GM11168 (cell line): ENCODE data around the gene ALDH18A1.

Source experiments
- in situ Hi-C: fragments of 300-500 bp; cut with MboI; formaldehyde crosslinking; loops from one replicate; pipeline ENCODE4 v1.12.0; 2022; ENCODE audit warnings: low sequenced_read_pairs; ENCODE audit not compliant: unreplicated experiment

The ALDH18A1 gene

DNA sequence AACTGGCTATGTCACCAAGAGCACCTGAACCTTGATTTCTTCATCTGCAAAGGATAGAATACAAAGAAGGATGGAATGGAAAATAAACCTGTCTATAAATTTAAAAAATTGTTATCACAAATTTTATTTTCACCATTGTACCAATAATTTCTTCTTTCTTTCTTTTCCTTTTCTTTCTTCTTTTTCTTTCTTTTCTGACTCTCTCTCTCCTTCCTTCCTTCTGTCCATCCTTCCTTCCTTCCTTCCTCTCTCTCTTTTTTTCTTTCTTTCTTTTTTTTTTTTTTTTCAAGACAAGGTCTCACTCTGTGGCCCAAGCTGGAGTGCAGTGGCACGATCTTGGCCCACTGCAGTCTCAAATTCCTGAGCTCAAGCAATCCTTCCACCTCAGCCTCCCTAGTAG is 58.7 kb downstream of the ALDH18A1 start:
- in situ Hi-C loops: loop anchor here (5.0 to 10.0 kb wide), 2 partner anchors 163 to 225 kb away; no protein-coding TSS in a partner anchor

DNA sequence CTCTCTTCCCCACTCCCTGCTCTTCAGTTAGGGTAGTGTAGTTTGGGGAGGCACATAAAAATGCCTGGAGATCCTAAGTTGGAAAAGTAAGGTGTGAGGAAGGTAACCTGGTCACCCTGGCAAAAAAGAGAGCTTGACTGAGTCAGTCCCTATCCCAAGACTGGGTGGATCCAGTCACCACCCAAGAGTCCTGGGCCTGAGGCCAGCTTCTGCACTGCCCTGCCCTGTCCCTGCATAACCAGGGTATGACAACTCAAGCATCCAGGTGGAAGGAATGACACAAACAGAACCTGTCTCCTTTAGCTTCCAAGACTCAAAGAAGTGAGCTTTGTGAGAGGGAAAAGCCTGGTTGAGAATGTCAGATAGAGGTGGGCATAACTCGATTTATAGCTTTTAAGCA is 68.5 kb downstream of the ALDH18A1 start:
- in situ Hi-C loops: no loop called here

DNA sequence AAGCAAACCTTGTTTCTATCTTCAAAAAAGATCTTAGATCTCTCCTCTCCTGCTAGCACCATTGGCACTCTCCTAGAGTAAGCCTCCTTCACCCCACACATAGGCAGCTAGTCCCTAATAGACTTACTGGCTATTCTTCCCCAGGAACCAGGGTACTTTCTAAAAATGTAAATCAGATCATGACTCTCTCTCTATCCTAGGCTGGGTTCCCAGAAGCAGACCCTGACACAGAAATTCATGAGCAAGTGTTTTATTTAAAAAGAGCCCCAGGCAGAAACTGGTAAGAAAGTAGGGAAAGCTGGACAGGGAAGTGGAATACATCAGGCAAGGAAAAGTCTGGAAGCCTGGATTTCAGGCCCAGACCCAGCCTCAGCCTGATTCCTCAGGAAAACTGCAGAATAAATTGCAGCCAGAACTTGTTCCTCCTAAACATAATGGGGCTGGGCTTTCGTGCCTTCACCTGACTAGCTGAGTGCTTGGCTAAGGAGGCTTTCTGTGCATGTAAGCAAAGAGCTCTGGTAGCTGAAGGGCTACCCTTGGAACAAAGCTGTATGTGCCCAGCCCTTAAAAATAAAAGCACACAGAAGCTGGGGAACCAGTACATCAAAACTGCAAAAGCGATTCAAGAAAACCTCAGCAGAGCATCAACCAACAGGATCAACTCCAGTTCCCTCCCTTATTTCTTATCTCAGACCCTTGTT is 76.5 kb downstream of the ALDH18A1 start:
- in situ Hi-C loops: no loop called here

DNA sequence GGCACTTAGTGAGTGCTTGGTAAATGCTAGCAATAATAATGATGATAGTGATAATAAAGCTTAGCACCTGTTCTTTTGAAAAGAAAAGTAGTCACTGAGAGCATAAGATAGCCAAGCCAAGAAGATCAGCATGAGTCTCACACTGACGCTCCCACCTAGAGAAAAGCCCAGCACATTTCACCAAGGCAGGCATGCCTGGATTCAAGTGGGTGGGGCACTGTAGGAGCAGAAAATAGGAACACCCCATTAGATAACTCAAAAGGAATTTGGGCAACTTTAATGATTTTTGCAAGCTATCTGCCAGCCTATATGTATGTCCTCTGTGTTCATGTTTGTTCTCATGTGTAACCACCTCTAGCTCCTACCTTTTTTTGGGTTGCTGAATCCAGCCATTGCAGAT is 77.2 kb downstream of the ALDH18A1 start:
- in situ Hi-C loops: no loop called here

DNA sequence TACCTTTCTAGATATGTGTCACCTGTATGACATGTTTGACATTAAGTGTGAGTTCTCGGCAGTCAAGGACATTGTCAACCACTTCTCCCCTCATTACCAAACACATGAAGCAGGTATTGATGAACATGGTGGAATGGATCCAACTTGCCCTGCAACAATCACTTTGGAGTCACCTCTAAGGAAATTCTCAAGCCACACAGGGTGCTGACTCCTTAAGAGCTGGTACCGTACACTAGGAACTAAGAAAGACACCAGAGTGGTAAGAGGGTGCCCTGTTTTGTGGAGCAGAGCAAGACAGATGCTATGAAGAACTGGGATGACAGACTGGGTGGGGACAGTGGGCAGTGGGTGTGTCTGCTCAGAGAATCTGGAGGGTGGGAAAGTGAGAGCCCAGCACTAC is 77.9 kb downstream of the ALDH18A1 start:
- in situ Hi-C loops: no loop called here

DNA sequence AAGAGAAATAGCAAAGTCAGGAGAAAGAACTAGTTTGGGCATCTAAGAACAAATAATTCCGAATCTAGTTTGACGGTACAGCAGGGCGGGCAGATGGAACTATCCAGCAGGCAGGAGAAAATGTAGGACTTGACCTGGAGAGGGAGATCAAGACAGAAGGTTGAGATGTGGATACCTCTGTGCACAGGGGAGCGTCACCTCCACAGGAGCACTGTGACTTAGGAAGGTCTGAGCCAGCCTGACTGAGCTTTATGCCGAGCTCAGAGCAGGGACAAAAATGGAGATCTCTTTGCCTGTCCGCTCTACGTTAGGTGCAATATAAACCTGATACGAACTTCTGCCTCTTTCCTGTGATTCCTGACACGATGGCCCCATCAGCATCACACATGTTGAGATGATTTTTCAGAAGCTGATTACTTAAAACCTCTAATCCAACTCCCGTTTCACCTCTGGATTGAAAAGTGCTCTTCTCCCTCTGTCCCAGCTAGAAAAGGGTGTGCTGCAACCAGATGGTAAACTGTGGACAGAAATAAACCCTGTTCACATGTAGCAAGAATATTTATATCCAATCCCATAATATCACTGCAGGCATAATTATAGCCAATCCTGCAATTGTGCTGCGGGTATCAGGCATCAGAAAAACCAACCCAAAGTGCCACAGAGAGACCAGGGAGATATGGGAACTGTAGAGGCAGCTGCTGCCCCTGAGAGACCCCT is 81.7 kb downstream of the ALDH18A1 start:
- in situ Hi-C loops: no loop called here

DNA sequence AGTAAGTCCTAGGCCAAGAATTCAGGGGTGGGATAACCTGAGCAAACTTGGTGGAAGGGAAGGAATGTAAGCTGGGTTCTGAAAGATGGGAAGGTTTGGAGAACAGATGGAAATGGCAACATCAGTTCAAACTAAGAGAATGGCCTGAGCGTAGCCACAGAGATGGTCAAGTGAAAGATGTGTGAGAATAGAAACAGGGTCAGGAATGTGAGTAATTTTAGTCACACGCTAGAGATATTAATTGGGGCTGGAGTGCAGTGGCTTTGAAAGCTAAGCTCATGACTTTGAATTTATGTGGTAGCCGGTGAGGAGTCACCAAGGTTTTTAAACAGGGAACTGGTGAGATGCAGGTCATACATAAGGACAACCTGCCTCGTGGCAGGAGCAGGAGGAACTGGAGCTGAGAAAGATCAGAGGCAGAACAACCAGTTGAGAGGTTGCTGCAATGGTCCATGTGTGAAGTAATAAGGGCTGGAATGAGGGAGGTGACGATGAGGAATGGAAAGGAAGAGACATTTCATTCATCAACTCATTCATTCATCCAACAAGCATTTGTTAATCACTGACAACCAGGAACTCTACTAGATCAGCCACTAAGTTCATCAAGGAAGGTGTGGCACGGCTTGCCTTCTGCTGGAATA is 82.4 kb downstream of the ALDH18A1 start:
- in situ Hi-C loops: no loop called here

DNA sequence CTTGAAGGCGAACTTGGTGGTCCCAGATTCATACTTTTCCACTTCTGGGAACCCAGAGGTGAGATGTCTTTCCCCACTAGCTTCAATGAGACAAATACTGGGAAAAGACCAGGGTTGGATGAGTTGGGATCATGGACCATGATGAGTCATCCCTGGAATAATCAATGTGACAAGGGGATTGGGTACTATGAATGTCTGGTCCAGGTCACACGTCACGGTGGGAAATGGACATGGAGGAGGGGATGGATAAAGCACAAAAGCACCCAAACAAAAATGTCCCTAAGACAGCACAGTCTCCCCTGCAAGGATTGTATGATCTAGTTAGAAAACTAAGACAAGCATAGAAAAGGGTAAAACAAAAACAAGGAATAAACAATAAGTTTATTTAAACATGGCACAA is 83.0 kb downstream of the ALDH18A1 start:
- in situ Hi-C loops: no loop called here

DNA sequence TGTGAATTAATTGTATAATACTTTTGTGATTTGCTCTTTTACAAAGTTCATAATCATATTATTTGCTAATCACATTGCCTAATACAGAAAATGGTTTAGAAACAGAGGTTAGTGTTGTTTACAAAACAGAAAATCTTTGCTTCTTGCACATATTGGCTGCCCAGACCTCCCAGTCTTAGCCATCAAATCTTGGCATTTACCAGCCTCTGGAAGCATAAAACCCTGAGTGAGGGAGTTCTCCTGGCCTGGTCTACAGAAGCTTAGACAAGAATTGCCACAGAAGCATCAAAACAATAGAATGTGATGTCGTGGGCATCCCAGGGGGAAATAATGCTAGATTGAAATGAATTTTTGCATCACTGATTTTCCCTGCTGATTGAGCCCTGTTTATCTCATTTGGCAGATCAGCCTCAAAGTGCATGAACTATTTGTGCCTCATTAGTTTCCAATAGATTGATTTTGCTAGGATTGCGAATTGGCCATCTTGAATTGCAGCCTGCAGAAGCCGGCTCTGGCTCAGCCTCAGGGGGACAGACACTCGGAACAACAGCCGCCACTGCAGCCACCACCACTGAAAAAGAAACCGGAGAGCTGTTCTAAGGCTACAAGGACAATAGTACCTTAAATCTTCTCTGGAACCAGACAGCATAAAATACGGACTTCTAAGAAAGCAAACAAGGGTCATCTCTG is 84.2 kb downstream of the ALDH18A1 start:
- in situ Hi-C loops: no loop called here

DNA sequence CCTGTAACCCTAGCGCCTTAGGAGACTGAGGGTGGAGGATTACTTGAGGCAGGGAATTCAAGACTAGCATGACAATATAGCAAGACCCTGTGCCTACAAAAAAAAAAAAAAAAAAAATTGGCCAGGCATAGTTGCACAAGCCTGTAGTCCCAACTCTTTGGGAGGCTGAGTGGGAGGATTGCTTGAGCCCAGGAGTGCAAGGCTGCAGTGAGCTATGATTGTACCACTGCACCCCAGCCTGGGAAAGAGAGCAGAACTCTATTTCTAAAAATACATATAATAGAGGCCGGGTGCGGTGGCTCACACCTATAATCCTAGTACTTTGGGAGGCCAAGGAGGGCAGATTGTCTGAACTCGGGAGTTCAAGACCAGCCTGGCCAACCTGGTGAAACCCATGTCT is 85.1 kb downstream of the ALDH18A1 start:
- in situ Hi-C loops: no loop called here

DNA sequence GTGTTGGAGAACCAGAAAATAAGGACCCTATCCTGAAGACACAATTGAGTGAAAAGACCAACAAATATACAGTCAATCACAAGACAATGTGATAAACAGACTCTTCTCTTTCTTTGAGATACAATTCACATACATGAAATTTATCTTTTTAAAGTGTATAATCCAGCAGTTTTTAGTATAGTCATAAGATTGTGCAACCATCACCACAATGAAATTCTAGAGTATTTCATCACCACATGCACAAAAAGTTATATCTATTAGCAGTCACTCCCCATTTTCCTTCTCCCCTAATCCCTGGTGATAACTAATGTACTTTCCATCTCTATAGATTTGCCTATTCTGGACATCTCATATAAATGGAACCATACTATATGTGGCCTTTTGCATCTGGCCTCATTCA is 87.1 kb downstream of the ALDH18A1 start:
- in situ Hi-C loops: no loop called here

DNA sequence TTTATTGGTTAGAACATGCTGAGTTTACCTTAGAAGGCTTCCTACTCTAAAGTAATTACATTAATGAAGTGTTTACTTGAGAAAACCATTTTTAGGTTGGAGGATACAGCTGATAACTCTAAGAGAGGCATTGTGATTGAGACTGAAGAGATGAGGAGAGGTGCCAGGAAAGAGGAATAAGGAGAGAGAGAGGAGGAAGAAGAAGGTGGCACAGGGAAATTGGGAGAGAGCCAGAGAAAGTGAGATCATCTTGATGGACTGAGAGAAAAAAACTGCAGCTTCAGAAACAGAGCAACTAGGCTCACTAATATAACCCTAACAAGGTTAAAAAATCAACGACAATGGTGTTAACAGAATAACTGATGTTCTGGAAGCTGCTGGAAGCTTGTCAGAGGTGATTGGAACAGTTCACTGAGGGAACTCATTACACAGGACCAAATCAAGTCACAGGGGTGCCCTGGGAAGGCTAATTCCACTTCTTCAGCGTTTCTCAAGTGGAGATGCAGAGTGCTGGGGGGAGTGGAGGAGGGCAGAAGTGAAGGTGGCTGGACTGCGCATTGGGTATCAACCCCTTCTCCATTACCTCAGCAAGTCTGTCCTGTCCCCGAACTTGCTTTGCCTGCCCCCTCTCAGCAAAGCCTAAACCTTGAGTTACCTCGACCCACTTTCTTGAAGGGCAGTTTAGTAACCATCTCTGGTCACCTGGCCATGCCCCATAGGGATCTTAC is 88.4 kb downstream of the ALDH18A1 start:
- in situ Hi-C loops: no loop called here

DNA sequence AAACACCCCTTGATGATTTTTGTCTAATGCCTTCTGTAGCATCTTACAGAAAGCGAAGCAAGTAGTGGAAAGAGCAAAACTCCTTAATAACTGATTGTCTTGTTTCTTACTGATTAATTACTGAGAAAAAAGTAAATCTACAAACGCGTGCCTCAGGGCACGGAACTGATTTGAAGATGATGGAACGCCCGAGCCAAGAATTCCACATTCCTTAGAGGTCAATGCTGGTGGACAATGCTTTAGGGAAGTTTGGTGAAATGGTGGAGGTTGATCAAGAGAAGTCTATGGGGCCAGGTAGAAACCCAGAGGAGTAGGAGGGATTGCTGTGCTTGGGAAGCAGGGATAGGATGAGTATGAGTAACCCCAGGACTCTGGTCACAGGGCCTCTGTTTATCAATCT is 90.4 kb downstream of the ALDH18A1 start:
- in situ Hi-C loops: no loop called here

DNA sequence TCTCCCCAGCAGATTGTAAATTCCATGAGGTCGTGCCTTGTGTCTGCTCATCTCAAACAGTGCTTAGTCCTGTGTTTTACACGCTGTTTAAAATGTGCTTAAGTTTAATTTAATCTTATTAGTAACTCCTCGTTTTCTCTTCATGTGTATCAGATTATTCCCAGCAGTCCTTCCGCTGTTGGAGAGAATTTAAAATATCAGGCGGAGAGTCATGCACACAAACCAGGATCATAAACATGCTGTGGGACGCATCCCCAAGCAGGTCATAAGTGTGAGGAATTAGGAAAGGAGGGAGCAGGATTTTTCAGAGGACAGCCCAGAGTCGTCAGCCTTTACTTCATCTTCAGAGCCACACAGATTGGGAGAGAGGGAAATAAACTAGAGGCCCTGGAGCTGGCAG is 91.2 kb downstream of the ALDH18A1 start:
- in situ Hi-C loops: no loop called here

DNA sequence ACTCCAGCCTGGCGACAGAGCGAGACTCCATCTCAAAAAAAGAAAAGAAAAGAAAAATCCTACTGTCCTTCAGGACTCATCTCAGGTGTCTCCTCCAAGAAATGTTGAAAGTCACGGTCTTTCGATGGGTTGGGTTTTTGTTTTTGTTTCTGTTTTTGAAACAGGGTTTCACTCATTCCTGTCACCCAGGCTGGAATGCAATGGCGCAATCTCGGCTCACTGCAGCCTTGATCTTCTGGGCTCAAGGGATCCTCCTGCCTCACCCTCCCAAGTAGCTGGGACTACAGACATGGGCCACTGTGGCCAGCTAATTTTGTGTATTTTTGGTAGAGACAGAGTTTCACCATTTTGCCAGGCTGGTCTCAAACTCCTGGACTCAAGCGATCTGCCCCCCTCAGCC is 92.2 kb downstream of the ALDH18A1 start:
- in situ Hi-C loops: no loop called here

DNA sequence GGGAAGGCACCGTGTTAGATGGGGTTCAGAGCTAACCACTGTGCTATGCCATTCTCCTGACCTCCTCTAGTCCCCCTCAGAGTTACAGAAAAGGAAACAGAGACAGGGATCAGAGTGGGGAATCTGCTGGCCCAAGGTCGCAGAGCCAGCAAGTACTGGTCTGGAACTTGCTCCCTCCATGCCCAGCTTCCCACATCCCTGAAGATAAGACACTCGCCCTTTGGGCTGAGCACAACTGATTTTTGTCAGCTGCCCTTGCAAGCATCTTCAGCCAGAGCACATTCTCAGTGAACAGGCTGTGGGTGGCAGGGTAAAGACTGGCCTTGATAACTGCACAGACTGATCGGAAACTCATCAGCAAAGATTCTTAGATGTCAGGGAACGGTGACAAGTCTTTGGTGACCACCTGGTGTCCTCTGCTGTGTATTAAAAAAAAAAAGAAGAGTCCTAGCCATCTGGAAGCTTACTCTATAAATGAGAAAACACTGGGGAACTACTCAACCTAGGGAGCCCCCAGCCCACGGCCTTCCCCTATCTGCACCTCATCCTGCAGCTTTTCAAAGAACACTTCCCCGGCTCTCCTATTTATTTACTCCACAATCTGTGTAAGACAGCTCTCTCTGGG is 94.1 kb downstream of the ALDH18A1 start:
- in situ Hi-C loops: no loop called here

DNA sequence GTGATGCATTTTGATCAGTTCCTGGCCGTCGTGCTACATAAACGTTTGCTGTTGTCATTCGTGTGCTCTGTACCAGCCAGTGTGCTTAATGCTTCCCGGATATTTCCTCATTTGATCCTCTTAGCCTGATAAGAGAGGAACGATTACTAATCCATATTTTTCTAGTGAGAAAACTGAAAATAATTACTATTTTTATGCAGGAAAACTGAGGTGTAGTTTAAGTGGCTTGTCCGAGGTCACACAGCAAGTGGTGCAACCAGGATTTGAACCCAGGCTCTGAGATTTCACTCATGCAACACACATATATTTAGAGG is 94.7 kb downstream of the ALDH18A1 start:
- in situ Hi-C loops: no loop called here

DNA sequence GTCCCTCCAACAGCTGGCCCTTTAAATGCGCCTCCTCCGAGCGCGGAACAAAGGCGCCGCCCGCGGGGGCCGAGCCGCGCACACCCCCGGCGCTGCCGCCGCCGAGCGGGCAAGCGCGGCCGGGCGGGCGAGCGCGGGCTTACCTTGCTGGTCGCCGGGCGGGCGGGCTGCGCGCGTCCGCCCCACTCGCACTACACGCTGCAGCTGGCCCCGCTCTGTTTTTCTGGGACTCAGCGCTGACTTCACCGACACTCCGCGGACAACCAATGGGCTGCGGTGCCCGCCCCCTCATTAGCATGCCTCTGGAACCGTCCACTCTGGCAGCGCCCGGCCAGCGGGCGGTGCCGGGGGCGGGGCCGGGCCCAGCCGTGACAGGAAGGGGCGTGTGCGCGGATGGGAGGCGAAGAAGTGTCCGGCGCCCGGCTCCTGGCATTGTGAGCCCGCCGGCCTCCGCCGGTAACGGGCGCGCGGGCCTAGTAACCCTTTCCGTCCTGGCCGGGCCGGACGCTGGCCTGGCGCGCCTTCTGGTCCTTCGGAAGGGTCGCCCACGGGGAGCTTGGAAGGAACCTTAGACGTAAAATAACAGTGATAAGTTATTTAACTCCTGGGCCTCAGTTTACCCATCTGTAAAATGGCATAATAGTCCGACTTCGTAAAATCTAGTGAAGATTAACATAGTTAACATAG is 95.2 kb downstream of the ALDH18A1 start, which contains the start of gene SORBS1:
TSS of gene SORBS1 (minus strand) at position 195 of the 687 bp plus-strand sequence. CDS start 120,236 bp downstream, outside the sequence.
- in situ Hi-C loops: no loop called here
